Endothelial cell (in vitro differentiated cells): ENCODE results near the gene DPH1. TPM values are rescaled to one million over a fixed set of nuclear protein-coding genes. Genes with fewer than 3 reads are reported as not detected.

Experiments used
- DNase-seq: peaks from one replicate; pipeline ENCODE4 v3.0.0; 2021; ENCODE audit warnings: low spot score
- H3K27ac Mint-ChIP-seq: one replicate; pipeline ENCODE4 v1.8.0; 2021; ENCODE audit warnings: mixed read lengths, inconsistent platforms; ENCODE audit not compliant: unreplicated experiment
- H3K27me3 Mint-ChIP-seq: one replicate; pipeline ENCODE4 v1.8.0; 2021; ENCODE audit warnings: mild to moderate bottlenecking, moderate library complexity, mixed read lengths, inconsistent platforms; ENCODE audit not compliant: unreplicated experiment
- H3K36me3 Mint-ChIP-seq: one replicate; pipeline ENCODE4 v1.8.0; 2021; ENCODE audit warnings: mild to moderate bottlenecking, low read depth, mixed read lengths, inconsistent platforms; ENCODE audit not compliant: unreplicated experiment
- H3K4me1 Mint-ChIP-seq: one replicate; pipeline ENCODE4 v1.8.0; 2021; ENCODE audit warnings: mild to moderate bottlenecking, mixed read lengths, inconsistent platforms; ENCODE audit not compliant: unreplicated experiment
- H3K4me3 Mint-ChIP-seq: one replicate; pipeline ENCODE4 v1.8.0; 2021; ENCODE audit warnings: mild to moderate bottlenecking, mixed read lengths, inconsistent platforms; ENCODE audit not compliant: unreplicated experiment
- H3K9me3 Mint-ChIP-seq: one replicate; pipeline ENCODE4 v1.8.0; 2021; ENCODE audit warnings: mixed read lengths, inconsistent platforms; ENCODE audit not compliant: unreplicated experiment
- CTCF ChIP-seq: fragments of 200-600 bp; sonication (generic); IDR thresholded peaks from one replicate; pipeline ENCODE4 v1.5.0; 2021; ENCODE audit warnings: antibody characterized with exemption; ENCODE audit not compliant: unreplicated experiment
- total RNA-seq: library from RNA; stranded (reverse); fragmentation: NEBNext Ultra II Directional; extraction: Animal tissue kit (Norgen Biotek cat#: 25700); gene quantifications from one replicate; pipeline ENCODE4 v1.2.1, GENCODE V29; 2021; ENCODE audit not compliant: unreplicated experiment

The DPH1 gene
- total RNA-seq, 1 donor from 2014 or later = 27.1 TPM

- DNase-seq = no peak
- Mint-ChIP-seq H3K36me3 (peaks cover 35% of the 10 kb centered on the region), H3K4me3 (peak overlapping the region; percentile 77), H3K27me3 (peaks cover 27% of the 10 kb centered on the region), H3K27ac (no peak overlapping the region), H3K4me1 (peaks cover 68% of the 10 kb centered on the region), H3K9me3 (no peaks in the 10 kb centered on the region)
- no peak for TF ChIP-seq CTCF
Measured at GRCh38 chr17:2063261-2064146, 33.6 kb downstream of the DPH1 start.

- DNase-seq = no peak
- H3K36me3 Mint-ChIP-seq = peaks cover 35% of the 10 kb centered on the region
- H3K27me3 Mint-ChIP-seq = peaks cover 27% of the 10 kb centered on the region
- no peak overlapping the region for H3K27ac Mint-ChIP-seq
- no peaks in the 10 kb centered on the region for H3K9me3 Mint-ChIP-seq
- no peak for TF ChIP-seq CTCF
- H3K4me3 Mint-ChIP-seq = peak overlapping the region; percentile 77
- H3K4me1 Mint-ChIP-seq = peaks cover 68% of the 10 kb centered on the region
Measured at GRCh38 chr17:2064147-2064489, 34.2 kb downstream of the DPH1 start.

- H3K27ac Mint-ChIP-seq = peak overlapping the region; percentile 79
- TF ChIP-seq CTCF = no peak
- H3K36me3 Mint-ChIP-seq = peaks cover 36% of the 10 kb centered on the region
- no peak overlapping the region for H3K4me3 Mint-ChIP-seq
- no peaks in the 10 kb centered on the region for H3K9me3 Mint-ChIP-seq
- peaks cover 25% of the 10 kb centered on the region for H3K27me3 Mint-ChIP-seq
- no peak for DNase-seq
- peaks cover 68% of the 10 kb centered on the region for H3K4me1 Mint-ChIP-seq
Measured at GRCh38 chr17:2064520-2064971, 34.6 kb downstream of the DPH1 start.

GRCh38 chr17:2064980-2065785 is 35.2 kb downstream of the DPH1 start:
- TF ChIP-seq CTCF = peak; percentile 40
- peak overlapping the region; percentile 79 for H3K27ac Mint-ChIP-seq
- H3K9me3 Mint-ChIP-seq = no peaks in the 10 kb centered on the region
- peaks cover 25% of the 10 kb centered on the region for H3K27me3 Mint-ChIP-seq
- H3K36me3 Mint-ChIP-seq = peaks cover 39% of the 10 kb centered on the region
- H3K4me3 Mint-ChIP-seq = no peak overlapping the region
- peak; percentile 60 for DNase-seq
- H3K4me1 Mint-ChIP-seq = peaks cover 69% of the 10 kb centered on the region

GRCh38 chr17:2065949-2066400 is 36.0 kb downstream of the DPH1 start:
- Mint-ChIP-seq H3K9me3 (no peaks in the 10 kb centered on the region), H3K4me3 (peak overlapping the region; percentile 47), H3K27ac (no peak overlapping the region), H3K36me3 (peaks cover 36% of the 10 kb centered on the region), H3K4me1 (peaks cover 67% of the 10 kb centered on the region), H3K27me3 (peaks cover 21% of the 10 kb centered on the region)
- no peak for DNase-seq
- TF ChIP-seq CTCF = no peak
